Activated T-cell treated with anti-CD3 and anti-CD28 coated beads, Interleukin-2, amount 50 U/mL, for 1 hour (primary cell): ENCODE data around the gene MVD.
A peak's percentile ranks its signal among the peaks of the same experiment; 100 is the strongest.

Source experiments
- DNase-seq: peaks from one replicate; pipeline ENCODE4 v3.0.0-alpha.2; 2020

MVD gene

GRCh38 chr16:88654363-88655052 is 8.4 kb downstream of the MVD start:
- no peak for DNase-seq

DNA sequence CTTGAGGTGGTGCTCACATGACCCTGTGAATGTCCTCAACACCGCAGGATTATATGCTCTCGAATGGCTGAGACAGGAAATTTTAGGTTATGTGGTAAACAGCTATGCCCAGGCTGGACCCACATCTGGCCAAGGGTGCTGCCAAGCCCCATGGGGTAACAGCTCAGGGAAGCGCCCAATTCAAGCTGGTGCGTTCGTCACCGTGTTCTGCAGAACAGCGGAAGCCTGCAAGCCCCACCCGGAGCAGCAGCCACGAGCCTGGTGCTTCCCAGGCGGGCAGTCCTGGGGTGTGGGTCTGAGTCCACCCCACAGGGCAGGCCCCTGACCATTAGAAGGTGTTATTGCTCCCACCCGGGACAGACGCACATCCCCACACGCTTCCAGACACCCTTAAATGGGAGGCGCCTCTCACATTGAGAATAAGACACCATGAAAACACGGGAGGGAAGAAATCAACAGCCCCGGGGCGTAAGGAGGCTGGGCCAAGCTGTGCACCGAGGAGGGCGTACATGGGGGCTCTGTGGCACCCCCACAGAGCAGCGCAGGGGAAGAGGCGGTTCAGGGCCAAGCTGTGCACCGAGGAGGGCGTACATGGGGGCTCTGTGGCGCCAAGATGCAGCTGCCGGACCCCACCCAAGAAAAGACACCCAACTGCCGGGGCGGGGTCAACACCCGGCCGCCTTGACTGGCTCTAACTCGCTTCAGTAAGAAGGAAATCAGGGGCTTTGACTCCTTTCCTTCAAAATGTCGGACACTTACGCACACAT is 9.1 kb downstream of the MVD start:
- no peak for DNase-seq

- DNase-seq, result no peak
Measured at GRCh38 chr16:88653101-88653500, 9.8 kb downstream of the MVD start.

GRCh38 chr16:88652762-88653063 is 10.2 kb downstream of the MVD start:
- DNase-seq, result no peak

DNA sequence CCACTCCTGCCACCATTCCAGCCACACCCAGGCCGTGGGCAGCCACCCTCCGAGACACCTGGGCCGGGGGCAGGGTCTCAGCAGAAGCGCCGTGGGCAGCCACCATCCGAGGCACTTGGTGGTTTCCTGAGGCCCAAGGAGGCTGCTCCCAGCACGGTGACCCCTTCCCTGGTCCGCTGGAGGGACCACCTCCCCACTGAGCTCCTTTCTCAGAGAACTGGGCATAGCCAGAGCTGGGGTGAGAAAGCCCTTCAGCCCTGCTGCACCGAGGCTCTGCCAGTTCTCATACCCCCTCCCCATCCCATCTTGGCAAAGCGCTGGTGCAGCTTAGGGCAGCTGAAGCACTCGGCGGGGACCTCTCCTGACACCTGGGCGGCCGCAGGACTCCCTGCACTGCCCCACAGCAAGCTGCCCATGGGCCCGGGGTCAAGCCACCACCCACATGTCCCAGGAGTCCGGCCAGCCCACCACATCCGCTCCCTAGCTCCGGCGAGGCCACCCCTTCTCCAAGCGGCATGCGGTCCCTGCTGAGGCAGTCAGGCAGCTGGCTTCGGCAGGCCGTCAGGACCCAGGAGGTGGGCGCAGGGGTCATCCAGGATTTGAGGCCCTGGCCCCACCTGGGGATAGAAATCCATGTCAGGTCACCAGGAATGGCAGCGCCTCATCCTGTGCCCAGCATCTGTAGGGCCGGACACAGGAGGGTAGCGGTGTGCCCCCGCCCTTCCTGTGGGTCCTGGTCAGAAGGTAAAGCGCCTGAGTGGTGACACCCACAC is 10.7 kb downstream of the MVD start:
- DNase-seq, result no peak

GRCh38 chr16:88651276-88651988 is 11.5 kb downstream of the MVD start:
- peak; percentile 58 for DNase-seq

DNA sequence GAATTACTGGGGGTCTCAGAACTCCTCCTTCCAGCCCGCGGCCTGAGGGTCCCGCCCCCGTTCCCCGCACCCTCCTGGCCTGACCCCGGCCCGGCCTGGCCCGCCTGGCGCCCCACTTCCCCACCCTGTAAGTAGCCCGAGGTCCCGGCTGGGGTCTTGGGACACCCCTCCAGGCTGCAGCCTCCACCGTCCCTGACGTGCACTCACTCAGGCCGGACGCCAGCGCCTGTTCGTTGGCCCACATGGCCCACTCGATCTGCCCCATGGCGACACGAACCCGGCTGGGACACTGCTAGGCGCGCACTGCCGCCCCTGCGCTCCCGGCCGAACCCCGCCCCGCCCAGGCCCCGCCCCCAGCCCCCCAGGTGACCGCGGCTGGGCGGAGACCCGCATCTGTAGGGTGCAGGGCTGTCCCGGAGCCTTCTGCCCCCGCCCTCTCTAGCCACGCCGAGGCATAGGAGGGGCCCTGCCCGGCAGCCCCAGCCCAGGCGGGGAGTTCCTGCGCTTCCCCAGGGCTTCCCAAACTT is 12.1 kb downstream of the MVD start, which contains the start of gene CYBA:
CYBA (minus strand) TSS at position 305 of the 527 bp plus-strand sequence; CDS start at position 265, 40 bp downstream.
- DNase-seq, result peak; percentile 83

DNA sequence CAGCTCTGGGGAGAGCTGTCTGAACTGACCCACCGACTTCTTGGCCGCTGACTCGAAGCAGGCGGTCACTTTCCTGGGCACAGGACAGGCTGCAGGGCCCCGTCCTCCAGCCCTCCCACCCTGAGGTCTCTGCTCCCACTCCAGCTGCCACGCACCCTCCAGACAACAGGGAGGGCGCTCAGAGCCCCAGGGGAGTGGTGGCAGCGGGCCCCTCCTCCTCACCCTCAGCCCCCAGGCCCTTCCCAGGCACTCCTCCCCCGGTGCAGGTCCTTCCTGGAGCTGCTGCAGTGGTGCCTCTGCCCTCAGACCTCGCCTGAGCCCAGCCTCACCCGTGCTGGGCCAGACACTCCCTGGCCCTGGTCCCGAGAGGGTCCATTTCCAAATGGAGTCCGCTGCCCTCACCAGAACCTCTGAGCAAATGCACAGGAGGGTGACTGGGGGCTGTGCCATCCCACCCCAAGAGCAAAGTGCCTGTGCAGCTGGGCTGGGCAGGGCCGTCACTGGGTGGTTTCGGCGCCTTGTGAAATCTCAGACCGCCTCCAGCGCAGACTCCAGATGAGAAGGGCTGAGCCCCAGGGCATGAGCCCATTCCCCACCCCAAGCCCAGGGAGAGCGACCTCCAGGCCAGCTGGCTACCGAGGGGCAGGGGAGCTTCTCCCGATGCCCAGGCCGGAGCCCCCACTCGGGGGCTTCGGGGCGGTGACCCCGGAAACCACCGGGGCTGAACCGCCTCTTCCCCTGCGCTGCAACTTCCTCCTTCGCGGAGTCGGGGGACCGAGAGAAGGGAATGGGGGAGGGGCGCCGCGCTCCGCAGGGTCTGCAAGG is 12.8 kb downstream of the MVD start:
- peak; percentile 57 for DNase-seq

- no peak for DNase-seq
Measured at GRCh38 chr16:88649195-88649923, 13.5 kb downstream of the MVD start.

DNA sequence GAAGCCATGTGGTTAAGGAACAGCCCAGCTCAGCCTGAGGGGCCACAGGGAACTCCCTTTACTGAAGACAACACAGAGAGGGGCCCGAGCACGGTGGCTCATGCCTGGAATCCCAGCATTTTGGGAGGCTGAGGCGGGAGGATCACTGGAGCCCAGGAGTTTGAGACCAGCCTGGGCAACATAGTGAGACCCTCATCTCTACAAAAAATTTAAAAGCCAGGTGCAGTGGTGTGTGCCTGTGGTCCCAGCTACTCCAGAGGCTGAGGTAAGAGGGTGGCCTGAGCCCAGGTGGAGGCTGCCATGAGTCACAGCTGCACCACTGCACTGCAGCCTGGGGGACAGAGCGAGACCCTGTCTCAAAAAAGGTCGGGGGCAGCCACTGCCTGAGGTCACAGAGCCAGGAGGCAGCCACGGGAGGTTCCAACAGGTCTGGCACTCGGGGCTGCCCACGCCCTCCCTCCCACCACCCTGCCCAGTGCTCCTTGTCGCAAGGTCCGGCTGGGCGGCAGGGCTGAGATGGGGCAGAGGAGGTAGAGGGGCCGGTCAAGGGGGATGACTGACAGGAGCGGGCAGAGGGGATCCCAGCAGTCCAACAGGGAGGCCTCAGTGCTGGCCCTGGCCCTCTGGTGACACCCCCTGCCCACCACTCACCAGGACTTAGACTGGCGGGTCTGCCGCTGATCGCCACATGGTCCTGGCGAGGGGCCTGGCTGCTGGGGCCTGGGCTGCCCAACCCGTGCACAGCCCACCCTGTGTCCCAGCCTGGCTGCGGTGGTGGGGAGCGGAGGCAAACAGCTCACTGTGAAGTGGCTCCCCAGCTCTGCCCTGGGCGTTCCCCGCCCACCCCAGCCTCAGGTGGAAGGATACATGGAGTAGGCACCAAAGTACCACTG is 15.5 kb downstream of the MVD start:
- DNase-seq, result no peak

DNA sequence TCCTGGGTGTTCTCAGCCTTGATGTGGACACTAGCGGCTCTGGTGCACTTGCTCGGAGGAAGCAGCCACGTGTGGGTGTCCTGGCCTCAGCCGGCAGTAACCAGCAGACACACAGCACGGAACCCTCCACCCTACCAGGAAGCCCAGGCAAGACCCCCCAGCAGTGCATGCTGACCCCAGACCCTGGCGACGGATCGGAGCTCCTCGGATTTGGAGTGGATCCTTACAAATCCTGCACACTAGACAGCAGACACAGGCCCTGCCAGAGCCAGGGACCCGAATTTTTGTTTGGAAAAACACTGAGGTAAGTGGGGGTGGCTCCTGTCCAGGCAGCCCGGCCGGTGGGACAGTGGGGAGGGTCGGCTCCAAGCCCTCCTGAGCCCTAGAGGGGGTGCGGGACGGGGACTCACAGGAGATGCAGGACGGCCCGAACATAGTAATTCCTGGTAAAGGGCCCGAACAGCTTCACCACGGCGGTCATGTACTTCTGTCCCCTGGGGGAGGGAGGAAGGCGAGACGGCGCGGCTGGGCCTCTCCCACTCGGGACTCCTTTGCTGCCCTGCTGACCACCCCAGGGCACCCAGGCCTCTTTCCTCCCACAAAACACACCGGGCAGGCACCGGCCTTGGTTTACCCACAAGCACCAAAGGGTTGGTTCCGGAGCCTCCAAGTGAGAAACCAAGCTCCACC is 16.4 kb downstream of the MVD start:
- DNase-seq, result no peak

DNA sequence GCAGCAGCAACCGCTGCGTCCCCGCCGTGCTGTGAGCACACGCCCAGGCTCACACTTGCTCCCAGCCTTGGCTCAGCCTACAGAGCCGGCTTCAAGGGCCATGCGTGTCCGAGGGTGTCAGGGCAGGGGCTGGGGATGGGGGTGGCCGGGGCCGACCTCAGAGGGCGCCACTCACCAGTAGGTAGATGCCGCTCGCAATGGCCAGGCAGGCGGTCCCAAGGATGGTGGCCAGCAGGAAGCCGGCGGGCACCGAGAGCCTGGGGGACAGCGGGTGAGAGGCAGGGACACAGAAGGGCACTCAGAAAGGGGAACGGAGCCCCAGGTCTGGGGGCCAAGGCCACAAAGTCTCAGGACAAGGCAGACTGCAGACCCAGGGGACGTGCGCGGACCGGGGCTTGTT is 16.9 kb downstream of the MVD start:
- DNase-seq, result no peak

- no peak for DNase-seq
Measured at GRCh38 chr16:88645455-88645854, 17.4 kb downstream of the MVD start.

GRCh38 chr16:88643644-88643932 is 19.3 kb downstream of the MVD start:
- no peak for DNase-seq

GRCh38 chr16:88642881-88643643 is 19.8 kb downstream of the MVD start:
- no peak for DNase-seq

- DNase-seq, result no peak
Measured at GRCh38 chr16:88640498-88641247, 22.2 kb downstream of the MVD start.

- DNase-seq, result no peak
Measured at GRCh38 chr16:88640039-88640495, 22.8 kb downstream of the MVD start.
